ENCODE measurements around the gene LRIG1.

DNA sequence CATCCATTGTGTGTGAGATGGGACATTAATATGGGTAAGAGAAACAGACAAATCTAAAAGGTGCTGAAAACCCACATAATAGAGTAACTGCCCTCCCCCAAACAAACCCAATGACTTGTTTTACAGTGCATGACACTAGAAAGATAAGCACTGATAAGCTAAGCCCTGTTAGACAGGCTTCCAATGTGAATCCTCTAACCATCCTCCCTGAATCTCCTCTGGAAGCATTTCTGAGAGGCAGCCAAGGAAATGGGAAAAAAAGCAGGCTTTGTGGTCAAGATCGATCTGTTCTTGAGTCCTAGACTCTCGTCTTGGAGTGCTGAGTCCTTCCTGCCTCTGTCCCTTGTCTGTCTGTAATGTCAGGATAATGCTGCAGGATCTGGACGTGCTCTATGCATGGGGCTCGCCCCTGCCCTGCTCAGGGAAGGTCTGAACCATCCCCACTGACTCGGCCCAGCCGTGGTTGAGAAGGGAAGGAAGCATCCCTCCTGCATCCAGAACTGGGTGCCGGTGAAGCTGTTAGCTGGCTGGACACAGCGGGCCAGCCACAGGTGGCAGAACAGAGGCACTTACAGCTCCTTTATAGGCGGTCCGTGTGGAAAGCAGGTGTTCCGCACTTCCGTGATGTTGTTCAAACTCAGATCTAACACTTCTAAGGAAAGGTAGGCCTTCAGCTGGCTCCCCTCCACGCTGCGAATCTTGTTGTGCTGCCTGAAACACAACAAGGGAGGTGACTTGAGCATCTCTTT, 84.1 kb downstream of the LRIG1 start:
- TF ChIP-seq CTCF (IDR thresholded peaks at IDR 0.05; ENCODE audit: control extremely low read depth in 1 of 3, insufficient read depth in 1 of 3, low read depth in 1 of 3, low read length in 3 of 3), result no peak
- no peak for TF ChIP-seq HDAC2 (IDR thresholded peaks at IDR 0.05; ENCODE audit: borderline replicate concordance in 1 of 2, low read depth in 2 of 2, low read length in 2 of 2)
- no peak for TF ChIP-seq EZH2 (IDR thresholded peaks at IDR 0.05; ENCODE audit: low read depth, low read length, severe bottlenecking)
- no peak for TF ChIP-seq TAF1 (IDR thresholded peaks at IDR 0.05; ENCODE audit: low read depth, low read length)
- TF ChIP-seq POU5F1 (IDR thresholded peaks at IDR 0.05; ENCODE audit: low read depth, low read length), result no peak
- no peak for TF ChIP-seq JUN (IDR thresholded peaks at IDR 0.05; ENCODE audit: low read depth, low read length)
- no peak for TF ChIP-seq YY1 (IDR thresholded peaks at IDR 0.05; ENCODE audit: low read depth, low read length)
- TF ChIP-seq POLR2A (IDR thresholded peaks at IDR 0.05; ENCODE audit: control extremely low read depth in 1 of 2, low read depth in 2 of 2, low read length in 2 of 2), result no peak
- TF ChIP-seq MAFK (IDR thresholded peaks at IDR 0.05; ENCODE audit: low read depth, low read length), result no peak
- TF ChIP-seq TEAD4 (IDR thresholded peaks at IDR 0.05; ENCODE audit: low read depth, low read length), result no peak
- TF ChIP-seq RAD21 (IDR thresholded peaks at IDR 0.05 in 1 of 2, conservative IDR thresholded peaks at IDR 0.05 in 1 of 2; ENCODE audit: low read depth in 2 of 2, low read length in 2 of 2), result no peak
